NCI-H1105 (cell line): ENCODE data around the gene BORA.
"Not testable (repeated sequence)": the region's sequence is repeated elsewhere in the genome, so short reads cannot be mapped to it uniquely, and the experiment has no call there.

Experiments used
- DNase-seq: peaks from one replicate; lab custom pipeline; 2025; lab: John Stamatoyannopoulos, UW

BORA gene

GRCh38 chr13:72763411-72763810, 35.7 kb downstream of the BORA start:
- DNase-seq = no peak

- no peak for DNase-seq
Measured at GRCh38 chr13:72774019-72774418, 46.3 kb downstream of the BORA start.

GRCh38 chr13:72781451-72782439, 54.0 kb downstream of the BORA start, which contains the start of the genes DIS3 and PIBF1:
Gene DIS3, minus strand, starts transcription at chr13:72781900. Its CDS starts 68 bp downstream, at chr13:72781832.
Gene PIBF1, plus strand, starts transcription at chr13:72782133. Its CDS starts 1,337 bp downstream, at chr13:72783470.
- peak; percentile 93 for DNase-seq

- DNase-seq = no peak
Measured at GRCh38 chr13:72782717-72783116, 55.0 kb downstream of the BORA start.

GRCh38 chr13:72784679-72785078, 57.0 kb downstream of the BORA start:
- not testable (repeated sequence) for DNase-seq

- DNase-seq = no peak
Measured at GRCh38 chr13:72788831-72789230, 61.1 kb downstream of the BORA start.

- DNase-seq = no peak
Measured at GRCh38 chr13:72792640-72793039, 64.9 kb downstream of the BORA start.

- no peak for DNase-seq
Measured at GRCh38 chr13:72798817-72799216, 71.1 kb downstream of the BORA start.

GRCh38 chr13:72804301-72804700, 76.6 kb downstream of the BORA start:
- DNase-seq = no peak
